ENCODE results near the gene CCL22.
"Not testable (repeated sequence)": the region's sequence is repeated elsewhere in the genome, so short reads cannot be mapped to it uniquely, and the experiment has no call there.

Gene CCL22

GRCh38 chr16:57360321-57360935, 1.8 kb downstream of the CCL22 start:
- Mint-ChIP-seq H3K4me1 (peaks cover 12% of the 10 kb centered on the region), H3K36me3 (peaks cover 12% of the 10 kb centered on the region), H3K27ac (peak overlapping the region; percentile 43), H3K4me3 (peak overlapping the region; percentile 24), H3K9me3 (no peaks in the 10 kb centered on the region)
- DNase-seq (ENCODE audit: low spot score in 2 of 2), result no peak
- ATAC-seq, result no peak

GRCh38 chr16:57361404-57361803, 2.8 kb downstream of the CCL22 start:
- H3K4me3 Mint-ChIP-seq, result no peak overlapping the region
- H3K27ac Mint-ChIP-seq, result no peak overlapping the region
- DNase-seq (ENCODE audit: low spot score in 2 of 2) (no peak), ATAC-seq (no peak)
- peaks cover 12% of the 10 kb centered on the region for H3K4me1 Mint-ChIP-seq
- H3K9me3 Mint-ChIP-seq, result no peaks in the 10 kb centered on the region
- H3K36me3 Mint-ChIP-seq, result peaks cover 12% of the 10 kb centered on the region

- peaks cover 5% of the 10 kb centered on the region for H3K4me1 Mint-ChIP-seq
- no peaks in the 10 kb centered on the region for H3K9me3 Mint-ChIP-seq
- H3K27ac Mint-ChIP-seq, result no peak overlapping the region
- DNase-seq (ENCODE audit: low spot score in 2 of 2), result no peak
- no peak for ATAC-seq
- H3K4me3 Mint-ChIP-seq, result no peak overlapping the region
- H3K36me3 Mint-ChIP-seq, result peaks cover 12% of the 10 kb centered on the region
Measured at GRCh38 chr16:57364143-57364542, 5.6 kb downstream of the CCL22 start.

- ATAC-seq (peak; percentile 20), DNase-seq (ENCODE audit: low spot score in 2 of 2) (no peak)
- H3K27ac Mint-ChIP-seq, result no peak overlapping the region
- peaks cover 4% of the 10 kb centered on the region for H3K36me3 Mint-ChIP-seq
- H3K4me1 Mint-ChIP-seq, result peaks cover 5% of the 10 kb centered on the region
- no peaks in the 10 kb centered on the region for H3K9me3 Mint-ChIP-seq
- no peak overlapping the region for H3K4me3 Mint-ChIP-seq
Measured at GRCh38 chr16:57366544-57367040, 8.0 kb downstream of the CCL22 start.

GRCh38 chr16:57367116-57367752, 8.7 kb downstream of the CCL22 start:
- Mint-ChIP-seq H3K4me1 (peaks cover 5% of the 10 kb centered on the region), H3K4me3 (no peak overlapping the region), H3K9me3 (no peaks in the 10 kb centered on the region), H3K36me3 (no peaks in the 10 kb centered on the region), H3K27ac (no peak overlapping the region)
- ATAC-seq (no peak), DNase-seq (ENCODE audit: low spot score in 2 of 2) (no peak)

- no peak overlapping the region for H3K4me3 Mint-ChIP-seq
- no peaks in the 10 kb centered on the region for H3K9me3 Mint-ChIP-seq
- ATAC-seq (no peak), DNase-seq (ENCODE audit: low spot score in 2 of 2) (no peak)
- no peak overlapping the region for H3K27ac Mint-ChIP-seq
- H3K4me1 Mint-ChIP-seq, result peaks cover 13% of the 10 kb centered on the region
- no peaks in the 10 kb centered on the region for H3K36me3 Mint-ChIP-seq
Measured at GRCh38 chr16:57371494-57372371, 13.2 kb downstream of the CCL22 start.

GRCh38 chr16:57372372-57373116, 14.0 kb downstream of the CCL22 start, which contains the start of gene CX3CL1:
Gene CX3CL1, plus strand, starts transcription at chr16:57372490. Its CDS starts 79 bp downstream, at chr16:57372569.
- Mint-ChIP-seq H3K9me3 (no peaks in the 10 kb centered on the region), H3K4me3 (no peak within 1 kb of the TSS), H3K36me3 (no peaks in the 10 kb centered on the region), H3K27ac (no peak within 1 kb of the TSS), H3K4me1 (peaks cover 16% of the 10 kb centered on the region)
- ATAC-seq (no peak), DNase-seq (ENCODE audit: low spot score in 2 of 2) (no peak)

GRCh38 chr16:57373117-57373947, 14.7 kb downstream of the CCL22 start:
- Mint-ChIP-seq H3K9me3 (no peaks in the 10 kb centered on the region), H3K27ac (no peak overlapping the region), H3K4me3 (no peak overlapping the region), H3K36me3 (no peaks in the 10 kb centered on the region), H3K4me1 (peaks cover 23% of the 10 kb centered on the region)
- DNase-seq (ENCODE audit: low spot score in 2 of 2) (no peak), ATAC-seq (no peak)

- DNase-seq (ENCODE audit: low spot score in 2 of 2) (no peak), ATAC-seq (no peak)
- no peaks in the 10 kb centered on the region for H3K36me3 Mint-ChIP-seq
- H3K4me3 Mint-ChIP-seq, result no peak overlapping the region
- H3K9me3 Mint-ChIP-seq, result no peaks in the 10 kb centered on the region
- peaks cover 23% of the 10 kb centered on the region for H3K4me1 Mint-ChIP-seq
- no peak overlapping the region for H3K27ac Mint-ChIP-seq
Measured at GRCh38 chr16:57374067-57374534, 15.5 kb downstream of the CCL22 start.

GRCh38 chr16:57374925-57375465, 16.4 kb downstream of the CCL22 start:
- not testable (repeated sequence) for H3K4me3 Mint-ChIP-seq; DNase-seq (ENCODE audit: low spot score in 2 of 2); H3K36me3 Mint-ChIP-seq; ATAC-seq; H3K9me3 Mint-ChIP-seq; H3K27ac Mint-ChIP-seq
- peaks cover 23% of the 10 kb centered on the region for H3K4me1 Mint-ChIP-seq

GRCh38 chr16:57376313-57376818, 17.8 kb downstream of the CCL22 start:
- no peak for ATAC-seq
- H3K36me3 Mint-ChIP-seq, result no peaks in the 10 kb centered on the region
- DNase-seq (ENCODE audit: low spot score in 2 of 2), result no peak
- H3K9me3 Mint-ChIP-seq, result no peaks in the 10 kb centered on the region
- no peak overlapping the region for H3K4me3 Mint-ChIP-seq
- peaks cover 29% of the 10 kb centered on the region for H3K4me1 Mint-ChIP-seq
- H3K27ac Mint-ChIP-seq, result no peak overlapping the region

GRCh38 chr16:57377080-57377841, 18.7 kb downstream of the CCL22 start:
- H3K36me3 Mint-ChIP-seq, result no peaks in the 10 kb centered on the region
- H3K27ac Mint-ChIP-seq, result peak overlapping the region; percentile 73
- peaks cover 31% of the 10 kb centered on the region for H3K4me1 Mint-ChIP-seq
- H3K9me3 Mint-ChIP-seq, result no peaks in the 10 kb centered on the region
- peak overlapping the region; percentile 15 for H3K4me3 Mint-ChIP-seq
- DNase-seq (ENCODE audit: low spot score in 2 of 2), result peak in 1 of 2 donors; percentile 68
- ATAC-seq, result peak; percentile 91

- Mint-ChIP-seq H3K36me3 (no peaks in the 10 kb centered on the region), H3K27ac (no peak overlapping the region), H3K4me1 (peaks cover 31% of the 10 kb centered on the region), H3K9me3 (no peaks in the 10 kb centered on the region), H3K4me3 (no peak overlapping the region)
- DNase-seq (ENCODE audit: low spot score in 2 of 2), result no peak
- ATAC-seq, result no peak
Measured at GRCh38 chr16:57379579-57379978, 21.0 kb downstream of the CCL22 start.

All from stimulated activated effector memory CD8-positive, alpha-beta T cell treated with anti-CD3 and anti-CD28 coated beads, Interleukin-12 subunit alpha, Interleukin-12 subunit beta, amount 100 ng/mL, for 72 hours (primary cell).